HEK293 (cell line): ENCODE data around the gene MCTP1.

Source experiments
- CTCF ChIA-PET: fragments of 350-600 bp; formaldehyde crosslinking; extraction: SDS; loops from one replicate; lab custom pipeline; 2021; ENCODE audit warnings: antibody characterized with exemption; lab: Yijun Ruan, JAX
- POLR2A ChIA-PET: fragments of 300-600 bp; formaldehyde crosslinking; extraction: SDS; loops from one replicate; lab custom pipeline; 2020; ENCODE audit warnings: antibody characterized with exemption, inconsistent platforms; lab: Yijun Ruan, JAX
- H3K27ac ChIP-seq: fragments of 200-500 bp; sonication (Bioruptor generic); 2 replicates; pipeline ENCODE4 v1.5.1; 2014; ENCODE audit warnings: low read depth, low read length, control low read depth, inconsistent platforms; ENCODE audit errors: extremely low read depth
- H3K36me3 ChIP-seq, 2 experiments: fragments of 200-500 bp in 1 of 2; sonication (Bioruptor generic) in 1 of 2; 1 replicate in 1 of 2; 2 replicates in 1 of 2; pipeline ENCODE4 v1.5.1; 2014 to 2017; ENCODE audit warnings: inconsistent platforms in 2 of 2, low read length in 2 of 2; ENCODE audit not compliant: control insufficient read depth in 2 of 2, insufficient read depth in 1 of 2
- H3K4me1 ChIP-seq: fragments of 200-500 bp; sonication (Bioruptor generic); 2 replicates; pipeline ENCODE4 v1.5.1; 2014; ENCODE audit warnings: mild to moderate bottlenecking, low read length, inconsistent platforms; ENCODE audit not compliant: control insufficient read depth, insufficient read depth
- H3K4me3 ChIP-seq: 2 replicates; pipeline ENCODE4 v1.5.1; 2011; ENCODE audit warnings: low read depth, mild to moderate bottlenecking, control low read depth, low read length, moderate library complexity
- H3K9me3 ChIP-seq: fragments of 200-500 bp; sonication (Bioruptor generic); 2 replicates; pipeline ENCODE4 v1.5.1; 2014; ENCODE audit warnings: low read depth, low read length, inconsistent platforms; ENCODE audit not compliant: control insufficient read depth, insufficient read depth
- IKZF3 ChIP-seq: fragments of 450-650 bp; IDR thresholded peaks from 2 replicates; pipeline ENCODE4 v1.5.0; 2018; ENCODE audit warnings: missing biosample characterization, mild to moderate bottlenecking, missing genetic modification characterization, moderate library complexity
- INSM2 ChIP-seq: fragments of 450-650 bp; formaldehyde crosslinking; IDR thresholded peaks from 2 replicates; pipeline ENCODE4 v1.5.1; 2016; ENCODE audit warnings: missing biosample characterization, missing genetic modification characterization
- MYNN ChIP-seq: fragments of 450-650 bp; formaldehyde crosslinking; IDR thresholded peaks from 2 replicates; pipeline ENCODE4 v1.5.1; 2016; ENCODE audit warnings: missing biosample characterization, missing genetic modification characterization, borderline replicate concordance
- SP2 ChIP-seq: fragments of 450-650 bp; formaldehyde crosslinking; IDR thresholded peaks from 2 replicates; pipeline ENCODE4 v1.5.1; 2016; ENCODE audit warnings: missing biosample characterization, missing genetic modification characterization
- WT1 ChIP-seq: fragments of 450-650 bp; formaldehyde crosslinking; IDR thresholded peaks from 2 replicates; pipeline ENCODE4 v1.5.1; 2016; ENCODE audit warnings: missing biosample characterization, missing genetic modification characterization
- ZBTB20 ChIP-seq: fragments of 450-650 bp; formaldehyde crosslinking; IDR thresholded peaks from 2 replicates; pipeline ENCODE4 v1.5.1; 2016; ENCODE audit warnings: missing biosample characterization, missing genetic modification characterization
- ZBTB49 ChIP-seq: fragments of 450-650 bp; formaldehyde crosslinking; IDR thresholded peaks from 2 replicates; pipeline ENCODE4 v1.5.1; 2016; ENCODE audit warnings: missing biosample characterization, missing genetic modification characterization, low read depth
- ZNF148 ChIP-seq: fragments of 450-650 bp; formaldehyde crosslinking; IDR thresholded peaks from 2 replicates; pipeline ENCODE4 v1.5.0; 2017; ENCODE audit warnings: missing biosample characterization, missing genetic modification characterization, borderline replicate concordance
- ZNF18 ChIP-seq: fragments of 450-650 bp; formaldehyde crosslinking; IDR thresholded peaks from 2 replicates; pipeline ENCODE4 v1.5.1; 2016; ENCODE audit warnings: missing biosample characterization, missing genetic modification characterization
- ZNF214 ChIP-seq: fragments of 450-650 bp; formaldehyde crosslinking; IDR thresholded peaks from 2 replicates; pipeline ENCODE4 v1.5.1; 2017; ENCODE audit warnings: missing biosample characterization, mild to moderate bottlenecking, missing genetic modification characterization, borderline replicate concordance
- ZNF221 ChIP-seq: fragments of 450-650 bp; formaldehyde crosslinking; IDR thresholded peaks from 2 replicates; pipeline ENCODE4 v1.5.1; 2017; ENCODE audit warnings: missing biosample characterization, missing genetic modification characterization, borderline replicate concordance
- ZNF366 ChIP-seq: fragments of 450-650 bp; formaldehyde crosslinking; conservative IDR thresholded peaks from 2 replicates; pipeline ENCODE4 v1.5.1; 2016; ENCODE audit warnings: missing biosample characterization, missing genetic modification characterization
- ZNF423 ChIP-seq: fragments of 450-650 bp; formaldehyde crosslinking; IDR thresholded peaks from 2 replicates; pipeline ENCODE4 v1.5.1; 2016; ENCODE audit warnings: missing biosample characterization, missing genetic modification characterization
- ZNF510 ChIP-seq: fragments of 450-650 bp; formaldehyde crosslinking; IDR thresholded peaks from 2 replicates; pipeline ENCODE4 v1.5.1; 2018; ENCODE audit warnings: mild to moderate bottlenecking, missing genetic modification characterization, missing biosample characterization; ENCODE audit not compliant: insufficient replicate concordance
- ZNF560 ChIP-seq: fragments of 450-650 bp; formaldehyde crosslinking; IDR thresholded peaks from 2 replicates; pipeline ENCODE4 v1.5.1; 2017; ENCODE audit warnings: missing biosample characterization, missing genetic modification characterization, borderline replicate concordance
- ZNF561 ChIP-seq: fragments of 450-650 bp; IDR thresholded peaks from 2 replicates; pipeline ENCODE4 v1.5.1; 2018; ENCODE audit warnings: missing biosample characterization, missing genetic modification characterization, borderline replicate concordance
- ZNF664 ChIP-seq: fragments of 450-650 bp; formaldehyde crosslinking; IDR thresholded peaks from 2 replicates; pipeline ENCODE4 v1.5.1; 2016; ENCODE audit warnings: missing biosample characterization, missing genetic modification characterization
- ZNF791 ChIP-seq: fragments of 450-650 bp; formaldehyde crosslinking; IDR thresholded peaks from 2 replicates; pipeline ENCODE4 v1.5.1; 2016; ENCODE audit warnings: missing biosample characterization, missing genetic modification characterization

The MCTP1 gene

GRCh38 chr5:95063492-95063891 lies 221.4 kb downstream of the MCTP1 start (continued):
- TF ChIP-seq ZNF366, result no peak

GRCh38 chr5:95060098-95060497 lies 224.8 kb downstream of the MCTP1 start:
- ChIA-PET CTCF (no interaction called here), POLR2A (no interaction called here)
- Histone ChIP-seq H3K4me1 (no peaks in the 10 kb centered on the region), H3K27ac (no peak overlapping the region), H3K36me3 (no peaks in the 10 kb centered on the region), H3K9me3 (no peaks in the 10 kb centered on the region), H3K4me3 (no peak overlapping the region)
- TF ChIP-seq ZNF214 (no peak), ZBTB49 (tag by site-specific recombination) (no peak), ZNF148 (tag by site-specific recombination) (no peak)

GRCh38 chr5:95059636-95060035 lies 225.3 kb downstream of the MCTP1 start:
- no peak overlapping the region for H3K27ac ChIP-seq
- H3K4me1 ChIP-seq, result no peaks in the 10 kb centered on the region
- CTCF ChIA-PET, result no interaction called here
- TF ChIP-seq ZNF221 (tag by site-specific recombination) (no peak), ZNF791 (tag by site-specific recombination) (no peak), ZBTB20 (tag by site-specific recombination) (no peak)
- H3K36me3 ChIP-seq, result no peaks in the 10 kb centered on the region
- H3K9me3 ChIP-seq, result no peaks in the 10 kb centered on the region
- POLR2A ChIA-PET, result no interaction called here
- H3K4me3 ChIP-seq, result no peak overlapping the region

- Histone ChIP-seq H3K36me3 (no peaks in the 10 kb centered on the region), H3K4me3 (no peak overlapping the region), H3K27ac (no peak overlapping the region), H3K4me1 (no peaks in the 10 kb centered on the region)
- TF ChIP-seq MYNN (tag by site-specific recombination), result no peak
- TF ChIP-seq ZBTB20 (tag by site-specific recombination), result no peak
- no peak for TF ChIP-seq SP2
- TF ChIP-seq ZNF561 (tag by site-specific recombination), result no peak
- no peak for TF ChIP-seq ZNF560 (tag by site-specific recombination)
- TF ChIP-seq, all 188 proteins: peak for 0
- ChIA-PET POLR2A (no interaction called here), CTCF (interaction anchor here (0.5 to 0.7 kb wide), 2 partner anchors 8 to 119 kb away, joined by 3 to 4 read pairs; no protein-coding TSS in a partner anchor)
- H3K9me3 ChIP-seq, result no peaks in the 10 kb centered on the region
These were observed 227.3 kb downstream of the MCTP1 start for GRCh38 chr5:95057615-95058014.

- Histone ChIP-seq H3K4me1 (0 out of 2 replicates have a peak, but pooled peaks cover 2% of the 10 kb centered on the region), H3K27ac (no peak overlapping the region), H3K4me3 (no peak overlapping the region), H3K36me3 (no peaks in the 10 kb centered on the region), H3K9me3 (no peaks in the 10 kb centered on the region)
- POLR2A ChIA-PET, result no interaction called here
- CTCF ChIA-PET, result interaction anchor here (0.6 kb wide), 1 partner anchor 170 kb away, joined by 3 read pairs; no protein-coding TSS in a partner anchor
- TF ChIP-seq MYNN (tag by site-specific recombination), result no peak
- no peak for TF ChIP-seq ZNF423
- no peak for TF ChIP-seq ZNF510 (tag by site-specific recombination)
- no peak for TF ChIP-seq ZNF664 (tag by site-specific recombination)
- no peak for TF ChIP-seq SP2
- no peak for TF ChIP-seq IKZF3 (tag by site-specific recombination)
- no peak for TF ChIP-seq ZNF18 (tag by site-specific recombination)
- TF ChIP-seq WT1 (tag by site-specific recombination), result no peak
- no peak for TF ChIP-seq INSM2 (tag by site-specific recombination)
These were observed 231.6 kb downstream of the MCTP1 start for GRCh38 chr5:95053253-95053652.
